Lower leg skin (tissue), 3 donors: Measurements from ENCODE around the gene PRKCQ.

ENCODE experiments used
- POLR2A ChIP-seq, 2 donors: fragments of 450-650 bp; IDR thresholded peaks; one replicate each; pipeline ENCODE4 v1.6.1; 2016 to 2017; ENCODE audit warnings: antibody characterized with exemption in 2 of 2, mild to moderate bottlenecking in 1 of 2, moderate library complexity in 1 of 2
- TF ChIP-seq, protein P1 (sequence below), 3 donors: fragments of 450-650 bp; IDR thresholded peaks; one replicate each; pipeline ENCODE4 v1.5.1; 2016; ENCODE audit warnings: antibody characterized with exemption in 3 of 3, mild to moderate bottlenecking in 3 of 3, moderate library complexity in 2 of 3

DNA sequence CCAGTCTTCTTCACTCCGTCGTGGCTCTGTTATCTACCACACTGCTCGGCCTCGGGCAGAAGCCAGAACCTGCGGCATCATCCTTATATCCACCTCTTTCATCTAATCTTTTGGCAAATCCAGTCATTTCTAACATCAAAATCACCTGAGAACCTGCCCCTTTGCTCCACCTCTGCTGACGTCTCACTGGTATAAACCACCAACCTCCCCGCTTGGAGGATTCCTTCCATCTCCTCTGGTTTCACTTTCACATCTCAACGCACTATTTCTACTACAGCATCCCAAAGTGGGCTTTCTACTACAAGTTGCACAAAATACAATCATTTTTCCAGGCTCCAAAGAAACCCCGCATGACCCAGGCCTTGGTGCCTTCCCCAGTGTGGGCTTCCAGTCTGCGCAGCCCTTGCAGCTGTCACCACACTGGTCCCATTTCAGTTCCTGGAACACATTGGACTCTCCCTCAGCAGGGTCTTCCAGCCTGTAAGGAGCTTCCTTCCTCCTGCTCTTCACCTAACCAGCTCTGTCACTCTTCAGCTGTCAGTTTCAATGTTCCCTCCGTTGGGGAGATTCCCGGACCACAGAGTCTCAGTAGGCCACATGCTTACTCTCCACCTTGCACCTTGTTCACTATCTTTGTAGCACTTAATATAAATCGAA, 85.0 kb downstream of the PRKCQ start:
- TF ChIP-seq, protein P1, sequence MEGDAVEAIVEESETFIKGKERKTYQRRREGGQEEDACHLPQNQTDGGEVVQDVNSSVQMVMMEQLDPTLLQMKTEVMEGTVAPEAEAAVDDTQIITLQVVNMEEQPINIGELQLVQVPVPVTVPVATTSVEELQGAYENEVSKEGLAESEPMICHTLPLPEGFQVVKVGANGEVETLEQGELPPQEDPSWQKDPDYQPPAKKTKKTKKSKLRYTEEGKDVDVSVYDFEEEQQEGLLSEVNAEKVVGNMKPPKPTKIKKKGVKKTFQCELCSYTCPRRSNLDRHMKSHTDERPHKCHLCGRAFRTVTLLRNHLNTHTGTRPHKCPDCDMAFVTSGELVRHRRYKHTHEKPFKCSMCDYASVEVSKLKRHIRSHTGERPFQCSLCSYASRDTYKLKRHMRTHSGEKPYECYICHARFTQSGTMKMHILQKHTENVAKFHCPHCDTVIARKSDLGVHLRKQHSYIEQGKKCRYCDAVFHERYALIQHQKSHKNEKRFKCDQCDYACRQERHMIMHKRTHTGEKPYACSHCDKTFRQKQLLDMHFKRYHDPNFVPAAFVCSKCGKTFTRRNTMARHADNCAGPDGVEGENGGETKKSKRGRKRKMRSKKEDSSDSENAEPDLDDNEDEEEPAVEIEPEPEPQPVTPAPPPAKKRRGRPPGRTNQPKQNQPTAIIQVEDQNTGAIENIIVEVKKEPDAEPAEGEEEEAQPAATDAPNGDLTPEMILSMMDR (IDR thresholded peaks at IDR 0.05): no peak
- no peak for TF ChIP-seq POLR2A (IDR thresholded peaks at IDR 0.05)
